Activated B cell treated with CpG ODN at 0.5 μM for 24 hours (primary cell): Measurements from ENCODE around the gene ACADM. TPM values are rescaled to one million over a fixed set of nuclear protein-coding genes. Genes with fewer than 3 reads are reported as not detected.
"Not testable (repeated sequence)": the region's sequence is repeated elsewhere in the genome, so short reads cannot be mapped to it uniquely, and the experiment has no call there.

Source experiments
- ATAC-seq: fragments of 200-7000 bp; cut with Tn5 transposase; one replicate; pipeline ENCODE4 v1.10.0; 2021; ENCODE audit warnings: low read depth, mild to moderate bottlenecking, moderate library complexity
- CTCF ChIA-PET: fragments of 350-600 bp; sonication (Branson Sonifier 250); formaldehyde crosslinking; loops from one replicate; lab custom pipeline; 2021; ENCODE audit warnings: antibody characterized with exemption; lab: Charles Lee
- POLR2A ChIA-PET: fragments of 350-600 bp; sonication (Branson Sonifier 250); formaldehyde crosslinking; loops from one replicate; lab custom pipeline; 2021; ENCODE audit warnings: antibody characterized with exemption; lab: Charles Lee
- DNase-seq: peaks from one replicate; pipeline ENCODE4 v3.0.0; 2022
- H3K27ac Mint-ChIP-seq: one replicate; pipeline ENCODE4 v1.8.0; 2020; ENCODE audit warnings: mixed read lengths
- H3K27me3 Mint-ChIP-seq: one replicate; pipeline ENCODE4 v1.8.0; 2021; ENCODE audit warnings: mixed read lengths
- H3K36me3 Mint-ChIP-seq: one replicate; pipeline ENCODE4 v1.8.0; 2021; ENCODE audit warnings: low read depth, mixed read lengths
- H3K4me1 Mint-ChIP-seq: one replicate; pipeline ENCODE4 v1.8.0; 2021; ENCODE audit warnings: mixed read lengths
- H3K4me3 Mint-ChIP-seq: one replicate; pipeline ENCODE4 v1.8.0; 2020; ENCODE audit warnings: mild to moderate bottlenecking, mixed read lengths
- H3K9me3 Mint-ChIP-seq: one replicate; pipeline ENCODE4 v1.8.0; 2020; ENCODE audit warnings: mixed read lengths
- CTCF ChIP-seq: fragments of 200-600 bp; IDR thresholded peaks from one replicate; pipeline ENCODE4 v1.8.0; 2022; ENCODE audit warnings: antibody characterized with exemption, mild to moderate bottlenecking
- intact Hi-C: fragments of 100-400 bp; cut with micrococcal nuclease; formaldehyde crosslinking; loops from one replicate; pipeline ENCODE4 v1.15.1; 2024
- total RNA-seq: library from RNA; stranded (reverse); gene quantifications from 2 replicates; pipeline ENCODE4 v1.2.3, GENCODE V29; 2022

Gene ACADM
- total RNA-seq, result 49.4 and 49.9 TPM in 2 replicates

GRCh38 chr1:75724472-75725022 is at the start of gene ACADM:
Gene ACADM (plus strand): TSS chr1:75724709. CDS start chr1:75724788, 79 bp downstream.
- ATAC-seq, result peak; percentile 92
- peak; percentile 90 for DNase-seq
- Mint-ChIP-seq H3K9me3 (no peaks in the 10 kb centered on the region), H3K27ac (peak within 1 kb of the TSS; percentile 94), H3K4me1 (peaks cover 43% of the 10 kb centered on the region), H3K27me3 (no peaks in the 10 kb centered on the region), H3K36me3 (peaks cover 6% of the 10 kb centered on the region), H3K4me3 (peak within 1 kb of the TSS; percentile 100)
- ChIA-PET CTCF (no interaction called here), POLR2A (interaction anchor here (1.4 to 3.3 kb wide), 3 partner anchors 9 to 72 kb away, joined by 3 to 35 read pairs (median 4); partner anchors contain the start of genes MSH4 and RABGGTB)
- intact Hi-C loops, result loop anchor here (1.0 to 10.0 kb wide), 8 partner anchors 9 to 1959 kb away; partner anchors contain the start of genes CRYZ, FPGT, LRRIQ3 and RABGGTB
- TF ChIP-seq CTCF, result no peak

- intact Hi-C loops, result no loop called here
- no peak for ATAC-seq
- Mint-ChIP-seq H3K4me3 (no peak overlapping the region), H3K27me3 (peaks cover 15% of the 10 kb centered on the region), H3K36me3 (no peaks in the 10 kb centered on the region), H3K4me1 (no peaks in the 10 kb centered on the region), H3K27ac (no peak overlapping the region), H3K9me3 (no peaks in the 10 kb centered on the region)
- no peak for DNase-seq
- ChIA-PET CTCF (no interaction called here), POLR2A (no interaction called here)
- TF ChIP-seq CTCF, result no peak
Observed at GRCh38 chr1:75677443-75677842, 47.1 kb upstream of the ACADM start.

GRCh38 chr1:75677964-75678363 is 46.5 kb upstream of the ACADM start:
- H3K4me3 Mint-ChIP-seq, ATAC-seq: not testable (repeated sequence)

GRCh38 chr1:75690547-75690946 is 34.0 kb upstream of the ACADM start:
- Mint-ChIP-seq H3K27me3 (peaks cover 6% of the 10 kb centered on the region), H3K27ac (no peak overlapping the region), H3K4me3 (no peak overlapping the region), H3K36me3 (no peaks in the 10 kb centered on the region), H3K4me1 (no peaks in the 10 kb centered on the region), H3K9me3 (peaks cover 6% of the 10 kb centered on the region)
- POLR2A ChIA-PET, result no interaction called here
- CTCF ChIA-PET, result no interaction called here
- no peak for TF ChIP-seq CTCF
- DNase-seq (no peak), ATAC-seq (no peak)
- intact Hi-C loops, result no loop called here

More at GRCh38 chr1:75677964-75678363, 46.5 kb upstream of the ACADM start:
- H3K27ac Mint-ChIP-seq, H3K36me3 Mint-ChIP-seq, H3K4me1 Mint-ChIP-seq, intact Hi-C loops, DNase-seq, CTCF ChIA-PET, H3K9me3 Mint-ChIP-seq, POLR2A ChIA-PET: not testable (repeated sequence)
- H3K27me3 Mint-ChIP-seq, result peaks cover 15% of the 10 kb centered on the region

- H3K9me3 Mint-ChIP-seq, result peaks cover 3% of the 10 kb centered on the region
- ChIA-PET CTCF (no interaction called here), POLR2A (no interaction called here)
- ATAC-seq (no peak), DNase-seq (no peak)
- no peak overlapping the region for H3K4me3 Mint-ChIP-seq
- H3K27me3 Mint-ChIP-seq, result peaks cover 6% of the 10 kb centered on the region
- H3K36me3 Mint-ChIP-seq, result no peaks in the 10 kb centered on the region
- H3K4me1 Mint-ChIP-seq, result no peaks in the 10 kb centered on the region
- TF ChIP-seq CTCF, result no peak
- no peak overlapping the region for H3K27ac Mint-ChIP-seq
- intact Hi-C loops, result no loop called here
Observed at GRCh38 chr1:75693551-75693950, 31.0 kb upstream of the ACADM start.
